ENCODE measurements around the gene FANCL.
"Not testable (repeated sequence)": the region's sequence is repeated elsewhere in the genome, so short reads cannot be mapped to it uniquely, and the experiment has no call there.

FANCL gene

GRCh38 chr2:58204195-58204959 is 36.7 kb downstream of the FANCL start:
- DNase-seq, result no peak

DNA sequence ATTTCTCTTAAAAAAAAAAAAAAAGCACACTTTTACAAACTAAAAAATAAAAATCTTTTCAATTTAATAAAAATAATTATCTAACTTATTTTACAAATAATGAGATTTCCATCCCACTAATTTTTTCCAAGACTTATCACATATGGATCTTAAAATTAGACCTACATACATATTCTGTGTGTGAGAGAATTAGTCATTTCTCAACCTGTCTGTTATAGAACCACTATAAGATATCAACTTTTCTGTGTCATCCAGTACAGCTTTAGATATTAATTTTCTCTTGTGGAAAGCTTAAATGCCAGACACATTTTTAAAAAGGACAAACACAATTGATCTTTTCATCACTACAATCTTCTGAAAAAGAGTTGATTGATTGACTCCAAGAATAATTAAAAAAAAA is 38.1 kb downstream of the FANCL start:
- DNase-seq, result no peak

DNA sequence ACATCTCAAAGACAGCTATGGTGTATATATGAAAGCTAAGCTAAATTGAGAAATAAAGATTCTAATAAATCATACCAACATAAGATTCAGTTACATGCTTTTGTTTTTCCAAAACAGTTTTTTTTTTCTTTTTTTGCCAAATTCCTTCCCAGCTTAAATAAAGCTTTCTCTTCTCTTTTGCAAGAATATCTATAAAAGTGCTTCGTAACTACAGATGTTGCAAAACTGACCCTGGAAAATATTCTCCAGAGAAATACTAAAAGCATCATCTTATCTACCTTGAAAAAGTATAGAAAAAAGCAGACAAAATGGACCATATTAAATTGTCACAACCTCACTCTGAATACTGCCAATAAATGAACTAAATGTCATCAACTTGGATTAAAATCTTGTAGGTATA is 38.7 kb downstream of the FANCL start:
- no peak for DNase-seq

DNA sequence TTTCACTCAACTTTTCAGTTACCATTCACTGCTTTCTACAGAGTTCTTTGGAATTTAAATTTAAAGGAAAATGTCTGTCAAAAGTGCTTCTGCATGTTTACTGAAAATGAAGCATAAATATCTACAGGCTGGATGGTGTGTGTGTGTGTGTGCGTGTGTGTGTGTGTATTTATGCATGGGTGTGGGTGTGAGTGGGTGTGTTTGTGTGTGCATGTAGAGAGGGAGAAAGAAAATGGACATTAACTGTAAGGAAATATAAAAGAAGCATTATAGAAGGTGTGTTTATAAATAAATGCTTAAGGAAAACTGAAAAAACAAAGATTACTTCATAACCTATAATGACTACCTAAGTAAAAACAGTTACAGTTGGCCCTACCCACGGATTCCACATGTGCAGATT is 43.2 kb downstream of the FANCL start:
- no peak for DNase-seq

DNA sequence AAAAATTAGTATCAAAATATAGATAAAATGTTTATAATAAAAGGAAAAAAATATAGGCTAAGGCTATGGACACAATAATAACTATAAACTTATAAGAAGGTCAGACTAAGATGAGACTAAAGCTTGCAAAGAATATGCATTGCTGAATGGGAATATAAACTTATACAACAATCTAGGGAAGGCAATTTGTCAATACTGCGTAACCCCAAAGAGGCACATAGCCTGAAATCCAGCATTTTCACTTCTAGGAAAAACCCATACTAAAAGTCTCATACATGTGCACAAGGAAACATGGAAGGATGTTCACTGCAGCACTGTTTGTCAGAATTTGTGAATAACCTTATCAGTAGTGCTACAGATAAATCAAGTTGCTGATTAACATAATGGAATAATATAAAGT is 45.5 kb downstream of the FANCL start:
- no peak for DNase-seq

DNA sequence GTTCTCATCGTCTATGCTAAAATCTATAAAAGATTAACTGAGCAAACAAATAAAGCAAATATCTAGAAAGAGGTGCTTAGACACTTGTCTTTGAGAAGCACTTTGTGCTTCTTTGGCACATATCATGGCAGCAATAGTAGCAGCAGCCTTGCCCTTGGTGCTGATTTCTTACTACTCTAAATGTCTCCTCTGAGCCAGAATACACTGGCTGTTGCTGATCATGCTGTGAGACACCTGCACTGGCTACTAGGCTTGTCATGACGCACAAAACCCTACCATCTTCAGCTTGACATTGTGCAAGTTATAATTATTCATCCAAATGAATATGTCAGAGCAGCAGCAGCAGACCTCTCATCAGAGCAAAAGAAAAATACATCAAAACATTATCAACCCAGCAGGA is 46.7 kb downstream of the FANCL start:
- no peak for DNase-seq

DNA sequence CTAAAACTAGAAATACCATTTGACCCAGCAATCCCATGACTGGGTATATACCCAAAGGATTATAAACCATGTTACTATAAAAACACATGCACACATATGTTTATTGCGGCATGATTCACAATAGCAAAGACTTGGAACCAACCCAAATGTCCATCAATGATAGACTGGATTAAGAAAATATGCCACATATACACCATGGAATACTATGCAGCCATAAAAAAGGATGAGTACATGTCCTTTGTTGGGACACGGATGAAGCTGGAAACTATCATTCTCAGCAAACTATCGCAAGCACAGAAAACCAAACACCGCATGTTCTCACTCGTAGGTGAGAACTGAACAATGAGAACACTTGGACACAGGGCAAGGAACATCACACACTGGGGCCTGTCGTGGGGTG is 54.1 kb downstream of the FANCL start:
- DNase-seq, result not testable (repeated sequence)

DNA sequence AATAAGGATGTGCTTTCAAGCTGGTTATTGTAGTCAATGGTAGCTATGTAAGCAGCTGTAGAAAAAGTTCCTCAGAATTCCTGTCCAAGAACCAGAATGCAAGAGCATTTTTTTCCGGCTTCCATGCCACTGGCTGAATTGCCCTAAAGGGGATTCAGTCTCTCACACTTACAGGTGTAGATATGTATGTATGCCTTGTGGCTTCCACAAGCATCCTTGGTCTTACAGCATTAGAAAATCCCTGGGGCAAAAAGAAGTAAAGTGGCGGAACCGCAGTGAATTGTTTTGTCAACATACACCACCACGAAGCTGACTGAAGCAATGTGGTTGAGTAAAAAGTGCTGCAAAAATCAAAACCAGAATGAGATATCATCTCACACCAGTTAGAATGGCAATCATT is 54.6 kb downstream of the FANCL start:
- no peak for DNase-seq

DNA sequence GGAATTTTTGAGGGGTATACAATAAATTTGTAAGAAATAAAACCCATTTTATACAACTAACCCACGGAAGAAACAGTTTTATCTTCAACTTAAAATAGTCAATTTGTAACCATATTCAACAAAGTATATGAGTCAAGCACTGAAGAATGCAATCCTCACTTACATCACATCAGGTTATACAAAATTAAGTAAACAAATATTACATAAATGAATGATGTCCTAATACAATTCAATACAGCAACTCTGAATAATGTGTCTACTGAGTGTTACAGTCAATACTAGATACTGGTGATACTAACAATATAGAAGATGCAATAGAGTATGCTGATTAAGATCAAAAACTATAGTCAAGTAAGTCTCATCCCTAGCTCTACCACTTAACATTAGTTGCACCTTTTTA is 58.6 kb downstream of the FANCL start:
- no peak for DNase-seq

GRCh38 chr2:58180635-58181034 is 60.5 kb downstream of the FANCL start:
- DNase-seq, result no peak

- not testable (repeated sequence) for DNase-seq
Measured at GRCh38 chr2:58180175-58180574, 61.0 kb downstream of the FANCL start.

DNA sequence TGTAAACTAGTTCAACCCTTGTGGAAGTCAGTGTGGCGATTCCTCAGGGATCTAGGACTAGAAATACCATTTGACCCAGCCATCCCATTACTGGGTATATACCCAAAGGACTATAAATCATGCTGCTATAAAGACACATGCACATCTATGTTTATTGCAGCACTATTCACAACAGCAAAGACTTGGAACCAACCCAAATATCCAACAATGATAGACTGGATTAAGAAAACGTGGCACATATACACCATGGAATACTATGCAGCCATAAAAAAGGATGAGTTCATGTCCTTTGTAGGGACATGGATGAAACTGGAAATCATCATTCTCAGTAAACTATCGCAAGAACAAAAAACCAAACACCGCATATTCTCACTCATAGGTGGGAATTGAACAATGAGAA is 63.9 kb downstream of the FANCL start:
- not testable (repeated sequence) for DNase-seq

GRCh38 chr2:58171831-58172230 is 69.3 kb downstream of the FANCL start:
- not testable (repeated sequence) for DNase-seq

- DNase-seq, result not testable (repeated sequence)
Measured at GRCh38 chr2:58170334-58170933, 70.7 kb downstream of the FANCL start.

DNA sequence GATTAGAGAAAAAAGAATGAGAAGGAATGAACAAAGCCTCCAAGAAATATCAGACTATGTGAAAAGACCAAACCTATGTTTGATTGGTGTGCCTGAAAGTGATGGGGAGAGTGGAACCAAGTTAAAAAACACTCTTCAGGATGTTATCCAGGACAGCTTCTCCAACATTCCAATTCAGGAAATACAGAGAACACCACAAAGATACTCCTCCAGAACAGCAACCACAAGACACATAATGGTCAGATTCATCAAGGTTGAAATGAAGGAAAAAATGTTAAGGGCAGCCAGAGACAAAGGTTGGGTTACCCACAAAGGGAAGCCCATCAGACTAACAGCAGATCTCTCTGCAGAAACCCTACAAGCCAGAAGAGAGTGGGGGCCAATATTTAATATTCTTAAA is 71.3 kb downstream of the FANCL start:
- not testable (repeated sequence) for DNase-seq

DNA sequence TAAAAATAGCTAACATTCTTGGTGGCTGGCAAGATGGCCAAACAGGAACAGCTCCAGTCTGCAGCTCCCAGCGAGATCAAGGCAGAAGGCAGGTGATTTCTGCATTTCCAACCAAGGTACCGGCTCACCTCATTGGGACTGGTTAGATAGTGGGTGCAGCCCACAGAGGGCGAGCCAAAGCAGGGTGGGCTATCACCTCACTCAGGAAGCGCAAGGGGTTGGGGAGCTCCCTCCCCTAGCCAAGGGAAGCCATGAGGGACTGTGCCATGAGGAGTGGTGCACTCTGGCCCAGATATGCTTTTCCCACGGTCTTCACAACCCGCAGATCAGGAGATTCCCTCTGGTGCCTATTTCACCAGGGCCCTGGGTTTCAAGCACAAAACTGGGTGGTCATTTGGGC is 73.0 kb downstream of the FANCL start:
- not testable (repeated sequence) for DNase-seq

DNA sequence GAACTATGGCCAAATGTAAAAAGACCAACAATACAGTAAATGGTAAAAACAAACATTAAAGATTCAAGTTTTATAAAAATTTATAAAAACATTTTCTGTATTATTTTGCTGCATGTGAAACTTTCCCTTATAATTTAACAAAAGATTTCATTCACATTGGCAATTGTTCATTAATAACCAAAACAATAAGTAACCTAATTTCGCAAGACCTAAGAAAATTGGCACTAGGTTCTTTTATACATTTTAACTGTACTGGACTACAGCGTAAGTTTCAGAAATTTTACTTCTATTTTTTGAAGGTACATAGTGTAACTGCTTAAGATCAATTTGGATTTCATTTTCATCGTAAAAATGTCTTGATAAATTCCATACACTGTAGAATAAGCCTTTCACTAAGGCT is 77.2 kb downstream of the FANCL start:
- DNase-seq, result no peak

- no peak for DNase-seq
Measured at GRCh38 chr2:58158481-58158880, 82.6 kb downstream of the FANCL start.

DNA sequence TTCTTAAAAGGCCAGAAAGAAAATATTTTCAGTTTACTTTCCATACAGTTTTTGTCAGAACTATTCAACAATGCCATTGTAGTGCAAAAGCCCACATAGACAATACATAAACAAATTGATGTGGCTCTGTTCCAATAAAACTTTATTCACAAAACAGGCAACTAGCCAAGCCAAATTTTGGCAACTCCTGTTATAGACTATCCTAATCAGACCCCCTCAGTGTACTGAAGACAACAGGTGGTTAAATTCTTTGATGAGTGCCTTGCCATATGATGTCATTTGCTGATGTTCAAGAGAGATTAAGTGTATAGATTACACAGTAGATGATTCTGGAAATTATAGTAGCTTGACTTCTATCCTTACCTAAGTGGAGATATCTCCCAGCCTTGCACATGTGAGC is 83.4 kb downstream of the FANCL start:
- DNase-seq, result no peak

- DNase-seq, result no peak
Measured at GRCh38 chr2:58156780-58157179, 84.3 kb downstream of the FANCL start.

- DNase-seq, result no peak
Measured at GRCh38 chr2:58155160-58155778, 85.9 kb downstream of the FANCL start.

DNA sequence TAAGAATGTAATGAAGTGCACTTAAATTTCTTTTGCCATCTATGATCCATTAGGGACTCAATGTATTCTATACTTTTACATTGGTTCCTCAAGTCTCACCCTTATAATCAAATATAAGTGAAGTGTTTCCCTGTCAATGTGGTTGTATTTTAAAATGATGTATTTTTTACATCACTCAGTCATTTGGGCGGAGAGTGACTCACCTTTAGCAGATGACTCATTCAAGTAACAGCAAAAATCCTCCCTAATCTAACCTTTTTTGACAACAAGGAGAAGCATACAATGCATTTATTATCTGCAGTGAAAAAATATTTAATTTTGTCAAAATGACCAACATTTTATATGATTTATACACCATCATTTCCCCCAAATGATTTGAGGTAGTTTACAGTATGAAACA is 94.4 kb downstream of the FANCL start:
- DNase-seq, result peak; percentile 36

GRCh38 chr2:58145769-58146168 is 95.4 kb downstream of the FANCL start:
- not testable (repeated sequence) for DNase-seq

GRCh38 chr2:58140508-58141072 is 100.5 kb downstream of the FANCL start:
- no peak for DNase-seq

Data from activated CD4-positive, alpha-beta T cell treated with anti-CD3 and anti-CD28 coated beads, Interleukin-2, Interleukin-6, amounts not matched to agents 100 ng/mL and 50 ng/mL, durations not matched to agents 16 hours and 8 hours (primary cell).